Fibroblast of pulmonary artery (primary cell): ENCODE results near the gene CES3.
"Not testable (repeated sequence)": the region's sequence is repeated elsewhere in the genome, so short reads cannot be mapped to it uniquely, and the experiment has no call there.

Experiments
- DNase-seq: peaks from one replicate; pipeline ENCODE4 v3.0.0-alpha.2; 2010; ENCODE audit warnings: low read depth
- H3K4me3 ChIP-seq: replicated peaks from 2 replicates; pipeline ENCODE4 v1.5.1; 2011; ENCODE audit warnings: low read depth, mild to moderate bottlenecking, control low read depth, low read length, moderate library complexity
- CTCF ChIP-seq: IDR thresholded peaks from 2 replicates; pipeline ENCODE4 v1.5.1; 2011; ENCODE audit warnings: mild to moderate bottlenecking, control low read depth, low read length, inconsistent platforms; ENCODE audit errors: missing control alignments

The CES3 gene

GRCh38 chr16:66970775-66971720 lies 10.0 kb downstream of the CES3 start:
- DNase-seq: peak; percentile 20
- no peak for TF ChIP-seq CTCF
- H3K4me3 ChIP-seq: no peak overlapping the region

GRCh38 chr16:66972983-66973382 lies 11.9 kb downstream of the CES3 start:
- TF ChIP-seq CTCF: no peak
- DNase-seq: no peak
- H3K4me3 ChIP-seq: no peak overlapping the region

GRCh38 chr16:66973716-66974115 lies 12.7 kb downstream of the CES3 start:
- TF ChIP-seq CTCF: no peak
- no peak overlapping the region for H3K4me3 ChIP-seq
- DNase-seq: no peak

GRCh38 chr16:66974156-66974931 lies 13.3 kb downstream of the CES3 start:
- DNase-seq, H3K4me3 ChIP-seq: not testable (repeated sequence)

- not testable (repeated sequence) for H3K4me3 ChIP-seq, DNase-seq
Measured at GRCh38 chr16:66974932-66975246, 13.8 kb downstream of the CES3 start.

- TF ChIP-seq CTCF: no peak
- H3K4me3 ChIP-seq: no peak overlapping the region
Measured at GRCh38 chr16:66975302-66975893, 14.3 kb downstream of the CES3 start.

GRCh38 chr16:66976746-66977145 lies 15.7 kb downstream of the CES3 start:
- DNase-seq: no peak
- H3K4me3 ChIP-seq: no peak overlapping the region
- no peak for TF ChIP-seq CTCF

More at GRCh38 chr16:66975302-66975893, 14.3 kb downstream of the CES3 start:
- no peak for DNase-seq
